ENCODE data around the gene MAP2K5.

Gene MAP2K5

GRCh38 chr15:67542420-67543347 is at the start of gene MAP2K5:
Gene MAP2K5, plus strand, starts transcription at chr15:67542703. Its CDS starts 633 bp downstream, at chr15:67543336.
- DNase-seq = peak; percentile 80

GRCh38 chr15:67495585-67495984 is 46.9 kb upstream of the MAP2K5 start:
- no peak for DNase-seq

GRCh38 chr15:67501177-67501835 is 41.2 kb upstream of the MAP2K5 start:
- no peak for DNase-seq

GRCh38 chr15:67501836-67502461 is 40.6 kb upstream of the MAP2K5 start:
- no peak for DNase-seq

GRCh38 chr15:67504056-67504455 is 38.4 kb upstream of the MAP2K5 start:
- DNase-seq = no peak

GRCh38 chr15:67504796-67505195 is 37.7 kb upstream of the MAP2K5 start:
- no peak for DNase-seq

GRCh38 chr15:67505675-67506572 is 36.6 kb upstream of the MAP2K5 start:
- no peak for DNase-seq

GRCh38 chr15:67506775-67507747 is 35.4 kb upstream of the MAP2K5 start:
- no peak for DNase-seq

- no peak for DNase-seq
These were observed 34.1 kb upstream of the MAP2K5 start for GRCh38 chr15:67508407-67508806.

- no peak for DNase-seq
These were observed 32.6 kb upstream of the MAP2K5 start for GRCh38 chr15:67509918-67510317.

- no peak for DNase-seq
These were observed 31.8 kb upstream of the MAP2K5 start for GRCh38 chr15:67510597-67511190.

GRCh38 chr15:67511606-67512005 is 30.9 kb upstream of the MAP2K5 start:
- no peak for DNase-seq

- DNase-seq = no peak
These were observed 30.4 kb upstream of the MAP2K5 start for GRCh38 chr15:67512140-67512539.

- DNase-seq = no peak
These were observed 29.4 kb upstream of the MAP2K5 start for GRCh38 chr15:67512933-67513714.

- DNase-seq = no peak
These were observed 27.4 kb upstream of the MAP2K5 start for GRCh38 chr15:67515090-67515489.

GRCh38 chr15:67515557-67515956 is 26.9 kb upstream of the MAP2K5 start:
- no peak for DNase-seq

GRCh38 chr15:67520321-67521028 is 22.0 kb upstream of the MAP2K5 start:
- no peak for DNase-seq

GRCh38 chr15:67521029-67521782 is 21.3 kb upstream of the MAP2K5 start, which contains the start of gene C15orf61:
Gene C15orf61, plus strand, starts transcription at chr15:67521131. Its CDS starts 118 bp downstream, at chr15:67521249.
- peak; percentile 90 for DNase-seq
